GM19452 (cell line): ENCODE results near the gene IL17RA.
"Not testable (repeated sequence)": the region's sequence is repeated elsewhere in the genome, so short reads cannot be mapped to it uniquely, and the experiment has no call there.

Experiments
- ATAC-seq: cut with Tn5 transposase; IDR thresholded peaks from one replicate; pipeline ENCODE4 v1.9.1; 2021; ENCODE audit not compliant: unreplicated experiment

Gene IL17RA

GRCh38 chr22:17084554-17085276 lies at the start of gene IL17RA:
Gene IL17RA (plus strand): TSS chr22:17085000. CDS start chr22:17085092, 92 bp downstream.
- ATAC-seq: peak; percentile 90

- no peak for ATAC-seq
Observed at GRCh38 chr22:17035246-17035645, 49.6 kb upstream of the IL17RA start.

GRCh38 chr22:17035976-17036841 lies 48.6 kb upstream of the IL17RA start:
- ATAC-seq: not testable (repeated sequence)

GRCh38 chr22:17036842-17037711 lies 47.7 kb upstream of the IL17RA start:
- not testable (repeated sequence) for ATAC-seq

- no peak for ATAC-seq
Observed at GRCh38 chr22:17043521-17043920, 41.3 kb upstream of the IL17RA start.

GRCh38 chr22:17046566-17047348 lies 38.0 kb upstream of the IL17RA start:
- ATAC-seq: no peak

- no peak for ATAC-seq
Observed at GRCh38 chr22:17047656-17048055, 37.1 kb upstream of the IL17RA start.

- ATAC-seq: no peak
Observed at GRCh38 chr22:17056058-17056457, 28.7 kb upstream of the IL17RA start.

- no peak for ATAC-seq
Observed at GRCh38 chr22:17056807-17057206, 28.0 kb upstream of the IL17RA start.

GRCh38 chr22:17057959-17058814 lies 26.6 kb upstream of the IL17RA start:
- ATAC-seq: no peak

GRCh38 chr22:17060126-17060525 lies 24.7 kb upstream of the IL17RA start:
- ATAC-seq: no peak

- ATAC-seq: no peak
Observed at GRCh38 chr22:17063411-17064106, 21.2 kb upstream of the IL17RA start.

- ATAC-seq: no peak
Observed at GRCh38 chr22:17064498-17065100, 20.2 kb upstream of the IL17RA start.

- no peak for ATAC-seq
Observed at GRCh38 chr22:17065433-17065832, 19.4 kb upstream of the IL17RA start.

- no peak for ATAC-seq
Observed at GRCh38 chr22:17072877-17073276, 11.9 kb upstream of the IL17RA start.

GRCh38 chr22:17074648-17075002 lies 10.2 kb upstream of the IL17RA start:
- no peak for ATAC-seq

GRCh38 chr22:17077255-17077654 lies 7.5 kb upstream of the IL17RA start:
- no peak for ATAC-seq

GRCh38 chr22:17079572-17079971 lies 5.2 kb upstream of the IL17RA start:
- no peak for ATAC-seq

- no peak for ATAC-seq
Observed at GRCh38 chr22:17083255-17083654, 1.5 kb upstream of the IL17RA start.
